GM21723 (cell line): ENCODE results near the gene GPRC6A.

Experiments used
- ATAC-seq: cut with Tn5 transposase; IDR thresholded peaks from one replicate; pipeline ENCODE4 v1.9.1; 2021; ENCODE audit warnings: mild to moderate bottlenecking, moderate library complexity; ENCODE audit not compliant: unreplicated experiment

Gene GPRC6A

DNA sequence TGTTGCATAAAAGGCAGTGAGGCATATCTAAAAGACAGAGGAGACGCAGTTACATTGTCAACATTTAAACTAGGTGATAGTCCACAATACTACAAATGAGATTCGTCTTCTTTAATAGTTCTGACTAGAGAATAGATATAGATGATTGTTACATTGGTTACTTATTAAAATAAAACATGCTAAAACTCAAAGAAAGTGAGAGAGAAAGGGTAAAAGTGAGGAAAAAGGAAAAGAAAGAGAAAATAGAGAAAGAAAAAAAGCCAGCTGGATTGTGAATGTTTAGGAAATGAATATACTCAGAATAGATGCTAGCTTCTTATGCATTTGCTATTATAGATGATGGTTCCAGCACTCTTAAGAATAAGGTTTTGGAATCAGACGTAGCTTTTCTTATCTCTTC lies 35.7 kb downstream of the GPRC6A start:
- ATAC-seq: no peak

DNA sequence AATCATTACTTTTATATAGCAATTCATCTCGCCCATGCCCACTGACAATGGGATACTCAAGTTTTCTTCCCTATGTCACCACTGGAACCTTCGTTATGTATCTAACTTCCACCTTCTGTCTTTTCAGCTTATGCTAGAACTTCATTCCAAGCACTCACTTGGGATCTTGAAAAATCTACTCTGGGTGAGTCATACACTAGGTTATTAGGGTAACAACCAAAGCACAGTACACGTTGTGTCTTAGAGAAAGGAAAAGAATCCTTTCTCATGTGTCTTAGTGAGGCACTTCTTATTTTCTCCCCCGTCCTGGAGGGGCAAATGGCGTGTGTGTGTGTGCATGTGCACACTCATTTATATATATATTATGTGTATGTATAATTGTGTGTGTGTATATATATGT lies 45.0 kb downstream of the GPRC6A start:
- no peak for ATAC-seq

DNA sequence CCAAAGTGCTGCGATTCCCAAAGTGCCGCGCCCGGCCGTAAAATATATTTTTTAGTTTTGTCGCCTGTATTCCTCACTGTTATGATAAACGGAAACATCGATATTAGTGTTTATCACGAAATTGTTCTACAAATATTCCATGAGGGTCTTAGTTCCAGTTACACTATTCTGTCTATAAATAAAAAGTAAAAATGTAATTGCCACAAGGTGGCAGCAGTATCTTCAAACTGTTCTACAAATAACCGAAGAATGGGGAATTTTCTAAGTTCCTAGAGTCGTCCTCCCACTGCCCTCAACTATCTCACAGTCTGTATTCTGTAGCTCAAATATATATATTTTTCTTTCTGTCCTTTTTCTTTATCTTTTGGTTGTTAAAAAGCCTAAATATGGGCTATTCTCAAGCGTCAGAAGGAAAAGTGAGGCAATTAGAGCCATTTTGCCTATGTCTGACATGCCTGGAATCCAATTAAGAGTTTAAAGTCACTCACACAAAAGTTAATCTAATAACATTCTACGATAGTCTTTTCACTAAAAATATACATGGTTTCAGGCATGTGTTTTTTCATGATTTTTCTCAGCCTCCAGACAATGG lies 49.2 kb downstream of the GPRC6A start:
- ATAC-seq: peak; percentile 81

DNA sequence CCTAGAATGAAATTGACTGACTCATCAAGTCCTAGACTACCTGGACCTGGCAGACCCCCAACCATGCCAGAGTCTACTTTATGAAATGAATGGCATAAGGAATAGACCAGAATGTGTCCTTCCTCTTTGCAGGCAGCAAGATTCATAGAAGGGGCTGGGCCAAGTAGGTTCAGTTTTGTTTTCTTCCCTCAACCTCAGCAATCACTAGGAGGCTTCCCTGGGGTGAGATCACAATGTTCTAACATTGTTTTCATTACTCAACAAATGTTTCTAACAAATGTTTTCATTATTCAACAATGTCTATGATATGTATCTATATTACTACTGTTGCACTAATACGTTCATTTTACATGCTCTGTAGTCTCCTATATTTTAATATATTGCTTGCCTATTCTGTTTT lies 55.0 kb downstream of the GPRC6A start:
- ATAC-seq: no peak

DNA sequence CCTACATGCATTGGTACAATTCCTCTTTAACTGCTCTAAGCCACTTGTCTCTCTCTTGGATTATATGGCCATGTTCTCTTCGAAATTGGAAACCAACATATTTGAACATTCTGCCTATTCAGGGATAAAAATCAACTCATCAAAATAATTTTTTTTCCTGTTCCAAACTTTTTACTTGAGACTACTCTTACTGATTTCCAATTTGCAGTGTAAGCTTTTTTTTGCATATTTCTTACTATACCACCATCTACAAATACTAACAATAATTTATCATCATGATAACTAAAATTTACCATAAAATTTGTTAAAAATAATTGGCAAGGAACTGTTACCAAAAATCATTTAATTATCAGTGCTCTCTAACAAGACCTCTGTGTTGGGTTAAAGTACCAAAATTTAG lies 56.4 kb downstream of the GPRC6A start:
- no peak for ATAC-seq

DNA sequence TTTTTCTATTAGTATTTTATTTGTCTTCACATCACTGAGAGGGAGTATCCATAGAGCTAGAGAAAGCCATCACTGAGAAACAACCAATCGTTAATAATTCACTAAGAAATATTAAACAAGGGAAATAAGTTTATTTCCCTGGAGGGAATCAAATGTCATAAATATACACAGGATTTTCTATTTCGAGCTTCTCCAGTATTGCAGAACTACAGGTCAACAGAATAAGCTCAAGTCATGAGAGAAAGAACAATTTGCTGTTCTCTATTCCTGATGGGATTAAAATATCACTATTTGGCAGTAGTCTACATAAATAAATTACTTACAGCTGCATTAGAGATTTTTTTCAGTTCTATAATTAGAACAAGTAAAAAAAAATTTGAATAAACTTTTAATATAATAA lies 61.2 kb downstream of the GPRC6A start:
- no peak for ATAC-seq

DNA sequence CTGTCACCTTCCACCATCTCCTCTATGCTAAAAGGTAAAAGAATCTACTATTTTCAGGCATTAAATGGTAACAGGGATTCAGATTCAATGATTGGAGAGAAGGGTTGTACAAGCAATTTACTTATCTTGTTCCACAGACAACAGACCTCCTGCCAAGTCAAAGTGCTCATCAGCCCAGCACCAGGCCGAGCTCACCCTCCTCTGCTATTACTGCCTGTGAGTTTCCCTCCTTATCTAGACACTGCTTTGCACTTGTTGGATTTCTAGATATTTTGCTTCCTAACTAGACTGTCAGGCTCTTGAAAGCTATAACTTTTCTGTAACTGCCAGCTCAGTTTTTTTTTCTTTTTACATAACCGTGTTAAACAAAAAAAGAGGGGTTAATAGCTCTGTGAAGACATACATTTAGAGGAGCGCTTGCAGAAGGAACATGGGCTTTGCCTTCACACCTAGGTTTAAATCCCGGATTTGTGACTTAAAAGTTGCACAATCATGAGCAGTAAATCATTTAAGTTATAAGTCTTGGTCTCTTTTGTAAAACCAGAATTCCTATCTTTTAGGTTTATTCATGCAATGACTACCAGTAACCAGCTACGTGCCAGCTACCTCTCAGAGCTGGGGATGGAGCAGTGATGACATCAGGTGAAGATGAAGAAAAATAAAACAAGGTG lies 62.2 kb downstream of the GPRC6A start:
- ATAC-seq: no peak

DNA sequence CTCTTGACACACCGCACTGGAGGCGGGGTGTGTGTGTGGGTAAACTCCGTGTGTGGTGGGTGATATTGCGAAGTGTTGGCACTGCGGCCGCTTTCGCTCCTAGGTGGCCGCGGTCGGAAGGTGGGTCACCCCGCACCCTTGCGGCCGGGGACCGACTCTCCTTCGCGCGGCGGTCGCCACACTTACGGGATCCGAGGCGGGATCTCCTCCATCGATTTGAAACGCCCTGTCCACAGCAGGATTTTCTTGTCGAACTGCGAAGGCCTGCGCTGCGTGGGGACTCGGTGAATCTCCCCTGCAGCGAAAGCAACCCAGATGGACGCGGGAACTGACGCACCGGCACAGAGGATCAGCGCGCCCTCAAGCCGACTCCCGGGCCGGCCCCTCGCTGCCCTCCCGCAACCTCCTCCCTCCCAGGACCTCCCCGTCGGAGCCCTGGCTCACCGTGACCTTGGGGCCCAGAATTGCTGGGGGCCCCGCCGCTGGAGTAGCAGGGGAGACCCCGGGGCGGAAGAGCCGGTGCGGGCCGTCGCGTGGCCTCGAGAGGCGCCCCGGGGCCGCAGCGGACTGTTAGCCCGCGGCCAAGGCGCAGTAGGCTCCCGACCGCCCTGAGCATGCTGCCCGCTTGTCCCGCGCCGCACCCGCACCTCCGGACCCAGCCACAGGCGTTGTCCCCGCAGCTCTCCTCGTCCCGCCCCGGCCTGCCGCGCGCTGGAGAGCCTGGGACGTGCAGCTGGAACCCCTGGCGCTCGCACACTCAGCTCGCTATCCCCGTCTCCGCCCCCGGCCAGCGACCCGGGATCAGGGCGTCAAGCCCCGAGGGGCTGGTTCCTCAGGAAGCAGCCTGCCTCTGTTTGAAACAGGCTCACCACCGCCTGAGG lies 63.7 kb downstream of the GPRC6A start, which contains the start of gene FAM162B:
Gene FAM162B (minus strand): TSS at position 759 of the 881 bp plus-strand sequence. CDS start 143 bp downstream, at position 616.
- ATAC-seq: no peak

DNA sequence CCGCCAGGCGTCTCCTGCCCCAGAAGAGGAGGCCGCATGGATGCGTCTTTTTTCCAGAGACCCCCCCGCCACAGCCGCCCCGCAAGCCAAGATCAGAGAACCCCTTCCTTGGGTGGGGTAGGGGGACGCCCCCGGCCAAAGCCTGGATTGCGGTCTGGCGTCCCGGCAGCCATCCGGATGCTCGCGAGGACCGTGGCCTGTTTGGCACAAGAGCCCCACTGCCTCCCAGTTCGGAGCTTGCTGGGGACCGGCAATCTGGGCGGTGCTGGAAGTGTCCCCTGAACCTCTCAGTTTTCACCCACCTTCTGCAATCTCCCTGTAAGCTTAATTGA lies 64.3 kb downstream of the GPRC6A start:
- ATAC-seq: no peak

DNA sequence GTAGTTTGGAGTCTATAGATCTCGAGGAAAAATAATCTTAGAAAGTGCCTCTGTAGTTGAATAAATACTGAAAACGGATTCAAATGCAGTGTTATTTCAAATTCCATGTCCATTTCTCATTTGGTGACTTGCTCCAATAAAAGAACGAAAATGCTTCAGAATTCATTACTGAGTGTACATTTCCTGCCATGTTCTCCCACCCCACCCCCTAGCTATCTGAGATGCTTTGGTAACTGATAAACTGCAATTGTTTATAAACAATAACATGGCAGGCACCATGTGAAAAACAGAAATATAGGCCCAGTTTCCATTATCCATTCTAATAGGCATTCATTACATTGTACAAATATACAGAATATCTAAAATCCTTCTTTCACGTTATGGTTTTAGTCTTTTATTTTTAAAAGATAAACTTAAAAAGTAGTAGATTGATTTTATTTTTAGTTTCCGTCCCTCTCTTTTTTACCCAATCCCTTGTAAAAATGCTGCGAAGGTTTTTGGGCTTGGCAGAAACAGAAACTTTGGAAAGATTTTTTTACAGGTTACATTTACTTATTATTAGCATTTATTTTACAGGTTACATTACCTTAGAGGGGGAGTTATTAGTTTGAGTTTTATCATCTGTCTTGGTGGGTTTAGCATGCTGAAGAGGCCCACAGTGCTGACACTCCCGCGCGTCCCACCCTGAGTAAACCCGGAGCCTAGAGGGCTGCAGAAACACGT lies 64.8 kb downstream of the GPRC6A start:
- no peak for ATAC-seq

DNA sequence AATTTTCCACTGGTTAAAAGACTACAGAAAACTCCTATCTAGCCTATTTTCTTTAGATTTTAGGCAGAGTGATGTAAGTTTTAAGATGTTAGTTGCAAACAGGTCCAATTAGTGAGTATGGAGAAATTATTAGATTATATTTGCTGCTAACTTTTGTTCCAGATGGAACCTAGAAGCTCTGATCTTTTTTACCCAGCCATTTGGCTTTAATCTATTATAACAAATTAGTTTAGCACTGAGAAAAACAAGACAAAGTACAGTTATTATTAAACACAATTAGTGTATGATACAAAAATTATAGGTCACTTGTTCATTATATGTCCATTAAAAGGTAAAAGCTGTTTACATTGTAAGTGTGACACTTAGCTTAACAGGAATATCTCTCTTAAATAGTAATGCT lies 65.8 kb downstream of the GPRC6A start:
- ATAC-seq: no peak

DNA sequence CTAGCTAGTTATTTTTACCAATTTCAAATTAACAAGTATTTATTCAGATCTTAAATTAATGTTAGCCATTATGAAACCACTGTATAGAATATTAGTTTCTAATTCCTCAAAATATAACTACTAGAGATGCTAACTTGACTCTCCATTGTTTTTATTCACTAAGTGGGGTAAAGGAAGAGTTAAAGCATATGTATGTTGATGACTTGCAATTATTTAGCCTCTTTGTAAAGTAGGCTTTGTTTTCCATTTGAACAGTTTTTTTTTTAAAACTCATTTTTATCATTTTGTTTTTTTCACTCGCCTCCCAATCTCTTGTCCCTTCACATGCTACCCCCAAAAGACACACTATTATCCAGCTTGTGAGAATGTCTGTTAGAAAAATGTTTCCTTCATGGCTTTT lies 66.6 kb downstream of the GPRC6A start:
- ATAC-seq: no peak

DNA sequence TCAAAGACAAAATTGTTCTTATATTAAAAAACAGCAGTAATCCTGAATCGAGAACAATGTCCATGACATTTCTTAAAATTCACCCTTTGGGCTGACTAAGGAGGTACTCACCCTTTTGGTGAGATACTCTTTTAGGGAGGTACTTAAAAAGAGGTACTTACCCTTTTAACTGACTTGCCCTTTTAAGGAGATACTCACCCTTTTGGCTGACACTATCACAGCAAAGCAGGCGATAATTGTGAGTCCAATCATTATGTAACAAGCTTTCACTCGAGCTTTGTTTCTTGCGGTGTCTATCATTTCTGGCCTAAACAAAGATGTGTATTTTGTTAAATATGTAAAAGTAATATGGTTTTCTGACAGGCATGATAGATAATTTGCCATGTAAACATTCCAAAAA lies 67.1 kb downstream of the GPRC6A start:
- ATAC-seq: no peak

DNA sequence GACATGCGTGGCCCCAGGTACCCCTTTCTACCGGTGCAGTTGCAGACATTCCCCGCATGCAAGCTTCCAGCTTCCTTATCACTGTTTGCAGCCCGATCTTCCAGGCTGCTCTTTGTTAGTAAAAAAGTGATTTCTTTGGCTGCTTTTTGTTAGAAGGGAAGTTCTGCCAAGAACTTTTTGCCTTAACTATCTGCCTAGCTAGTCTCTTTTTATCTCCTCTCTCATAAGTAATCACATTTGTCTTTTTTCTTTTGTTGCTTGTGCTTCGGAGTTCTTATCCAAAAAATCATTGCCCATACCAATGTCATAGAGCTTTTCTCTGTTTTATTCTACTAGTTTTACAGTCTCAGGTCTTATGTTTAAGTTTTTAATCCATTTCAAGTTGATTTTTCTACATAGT lies 83.7 kb downstream of the GPRC6A start:
- no peak for ATAC-seq
